A549 (cell line): ENCODE data around the gene BZW2.

Experiments used
- CHD2 ChIP-seq: fragments of 150-350 bp; IDR thresholded peaks from 2 replicates; pipeline ENCODE4 v1.6.1; 2014; ENCODE audit warnings: low read length; ENCODE audit not compliant: partially characterized antibody
- MAFK ChIP-seq: fragments of 450-650 bp; IDR thresholded peaks from 2 replicates; pipeline ENCODE4 v1.6.1; 2014; ENCODE audit not compliant: partially characterized antibody
- MYC ChIP-seq: IDR thresholded peaks from 2 replicates; pipeline ENCODE4 v1.6.1; 2012; ENCODE audit warnings: mild to moderate bottlenecking, inconsistent platforms, low read length, improper control_type of control experiment, borderline replicate concordance
- NR3C1 ChIP-seq: fragments of >200 bp; sonication (Bioruptor Twin); formaldehyde crosslinking; IDR thresholded peaks from 3 replicates; pipeline ENCODE4 v1.6.1; 2017
- POLR2A ChIP-seq: IDR thresholded peaks from 2 replicates; pipeline ENCODE4 v1.6.1; 2012; ENCODE audit warnings: mild to moderate bottlenecking, low read length
- RAD21 ChIP-seq, 2 experiments: fragments of >200 bp in 1 of 2; sonication (Bioruptor Twin) in 1 of 2; formaldehyde crosslinking in 1 of 2; IDR thresholded peaks in 1 of 2; conservative IDR thresholded peaks in 1 of 2; 2 replicates in 1 of 2; 3 replicates in 1 of 2; pipeline ENCODE4 v1.6.1; 2012 to 2018; ENCODE audit warnings: inconsistent platforms in 1 of 2
- RCOR1 ChIP-seq: fragments of 150-350 bp; IDR thresholded peaks from 2 replicates; pipeline ENCODE4 v1.6.1; 2014; ENCODE audit warnings: antibody characterized with exemption, low read length, low read depth
- REST ChIP-seq: fragments of 200-600 bp; sonication (generic); IDR thresholded peaks from 2 replicates; pipeline ENCODE4 v1.6.1; 2016; ENCODE audit warnings: antibody characterized with exemption, mild to moderate bottlenecking, moderate library complexity
- ZC3H11A ChIP-seq: fragments of 450-650 bp; IDR thresholded peaks from 2 replicates; pipeline ENCODE4 v1.6.1; 2014; ENCODE audit warnings: antibody characterized with exemption, mild to moderate bottlenecking
- TF ChIP-seq, protein P1 (sequence below): fragments of >200 bp; sonication (Bioruptor Twin); formaldehyde crosslinking; IDR thresholded peaks from 3 replicates; pipeline ENCODE4 v1.5.1; 2016
- TF ChIP-seq, protein P2 (sequence below): fragments of >200 bp; sonication (Bioruptor Twin); formaldehyde crosslinking; IDR thresholded peaks from 3 replicates; pipeline ENCODE4 v1.6.1; 2016

DNA sequence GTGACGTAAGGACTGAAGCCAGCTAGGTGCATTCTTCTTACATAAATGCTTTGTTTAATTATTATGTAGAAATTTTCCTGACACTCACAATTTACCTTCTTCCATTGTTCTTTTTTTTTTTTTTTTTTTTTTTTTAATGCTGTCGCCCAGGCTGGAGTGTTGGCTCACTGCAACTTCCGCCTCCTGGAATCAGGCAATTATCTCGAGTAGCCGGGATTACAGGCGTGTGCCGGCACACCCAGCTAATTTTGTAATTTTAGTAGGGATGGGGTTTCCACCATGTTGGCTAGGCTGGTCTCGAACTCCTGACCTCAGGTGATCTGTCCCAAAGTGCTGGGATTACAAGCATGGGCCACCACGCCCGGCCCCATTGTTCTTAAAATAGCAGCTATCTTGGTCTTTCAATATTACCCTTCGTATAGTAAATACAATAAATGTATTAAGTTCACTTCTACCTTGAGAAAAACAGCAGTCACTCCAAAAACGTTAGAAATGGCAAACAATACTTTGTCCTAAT lies 32.1 kb downstream of the BZW2 start:
- TF ChIP-seq CHD2: no peak
- TF ChIP-seq POLR2A: no peak
- TF ChIP-seq, protein P1, sequence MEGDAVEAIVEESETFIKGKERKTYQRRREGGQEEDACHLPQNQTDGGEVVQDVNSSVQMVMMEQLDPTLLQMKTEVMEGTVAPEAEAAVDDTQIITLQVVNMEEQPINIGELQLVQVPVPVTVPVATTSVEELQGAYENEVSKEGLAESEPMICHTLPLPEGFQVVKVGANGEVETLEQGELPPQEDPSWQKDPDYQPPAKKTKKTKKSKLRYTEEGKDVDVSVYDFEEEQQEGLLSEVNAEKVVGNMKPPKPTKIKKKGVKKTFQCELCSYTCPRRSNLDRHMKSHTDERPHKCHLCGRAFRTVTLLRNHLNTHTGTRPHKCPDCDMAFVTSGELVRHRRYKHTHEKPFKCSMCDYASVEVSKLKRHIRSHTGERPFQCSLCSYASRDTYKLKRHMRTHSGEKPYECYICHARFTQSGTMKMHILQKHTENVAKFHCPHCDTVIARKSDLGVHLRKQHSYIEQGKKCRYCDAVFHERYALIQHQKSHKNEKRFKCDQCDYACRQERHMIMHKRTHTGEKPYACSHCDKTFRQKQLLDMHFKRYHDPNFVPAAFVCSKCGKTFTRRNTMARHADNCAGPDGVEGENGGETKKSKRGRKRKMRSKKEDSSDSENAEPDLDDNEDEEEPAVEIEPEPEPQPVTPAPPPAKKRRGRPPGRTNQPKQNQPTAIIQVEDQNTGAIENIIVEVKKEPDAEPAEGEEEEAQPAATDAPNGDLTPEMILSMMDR: no peak
- TF ChIP-seq, protein P2, sequence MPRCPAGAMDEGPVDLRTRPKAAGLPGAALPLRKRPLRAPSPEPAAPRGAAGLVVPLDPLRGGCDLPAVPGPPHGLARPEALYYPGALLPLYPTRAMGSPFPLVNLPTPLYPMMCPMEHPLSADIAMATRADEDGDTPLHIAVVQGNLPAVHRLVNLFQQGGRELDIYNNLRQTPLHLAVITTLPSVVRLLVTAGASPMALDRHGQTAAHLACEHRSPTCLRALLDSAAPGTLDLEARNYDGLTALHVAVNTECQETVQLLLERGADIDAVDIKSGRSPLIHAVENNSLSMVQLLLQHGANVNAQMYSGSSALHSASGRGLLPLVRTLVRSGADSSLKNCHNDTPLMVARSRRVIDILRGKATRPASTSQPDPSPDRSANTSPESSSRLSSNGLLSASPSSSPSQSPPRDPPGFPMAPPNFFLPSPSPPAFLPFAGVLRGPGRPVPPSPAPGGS: no peak
- no peak for TF ChIP-seq NR3C1
- TF ChIP-seq ZC3H11A: no peak
- no peak for TF ChIP-seq RCOR1
- TF ChIP-seq RAD21 (conservative IDR thresholded peaks at IDR 0.05 in 1 of 2, IDR thresholded peaks at IDR 0.05 in 1 of 2): no peak
- no peak for TF ChIP-seq MYC
- TF ChIP-seq REST: no peak
- no peak for TF ChIP-seq MAFK
